ENCODE results near the gene LPIN3.

LPIN3 gene

GRCh38 chr20:41334443-41335421, 5.9 kb upstream of the LPIN3 start:
- no peaks in the 10 kb centered on the region for H3K9me3 ChIP-seq (ENCODE audit: control insufficient read depth, insufficient read depth, low read length)
- H3K36me3 ChIP-seq (ENCODE audit: insufficient read depth, low read length) = no peaks in the 10 kb centered on the region
- peaks cover 4% of the 10 kb centered on the region; the same call in 1 of the 2 replicates for H3K4me1 ChIP-seq (ENCODE audit: insufficient read depth, low read length)
- no peak overlapping the region for H3K9ac ChIP-seq (ENCODE audit: low read depth, low read length)

DNA sequence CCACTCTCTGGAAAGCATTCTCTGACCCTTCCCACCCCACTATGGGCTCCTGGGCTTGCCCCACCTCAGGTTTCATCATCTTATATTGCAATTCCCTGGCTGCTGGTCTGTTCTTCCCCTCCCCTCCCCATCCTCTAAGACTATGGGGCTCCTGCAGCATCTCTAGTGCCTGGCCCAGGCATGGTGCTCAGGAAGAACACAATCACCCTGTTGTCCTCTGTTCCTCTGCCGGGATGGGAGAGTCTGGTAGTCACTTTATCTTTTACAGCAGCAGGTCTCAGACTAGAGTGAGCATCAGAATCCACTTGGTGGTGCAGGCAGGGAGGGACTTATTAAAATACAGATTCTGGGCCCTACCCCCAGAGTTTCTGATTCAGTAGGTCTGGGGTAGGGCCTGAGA, 5.0 kb upstream of the LPIN3 start:
- peaks cover 4% of the 10 kb centered on the region; the same call in 1 of the 2 replicates for H3K4me1 ChIP-seq (ENCODE audit: insufficient read depth, low read length)
- no peaks in the 10 kb centered on the region for H3K36me3 ChIP-seq (ENCODE audit: insufficient read depth, low read length)
- no peaks in the 10 kb centered on the region for H3K9me3 ChIP-seq (ENCODE audit: control insufficient read depth, insufficient read depth, low read length)
- H3K9ac ChIP-seq (ENCODE audit: low read depth, low read length) = no peak overlapping the region

DNA sequence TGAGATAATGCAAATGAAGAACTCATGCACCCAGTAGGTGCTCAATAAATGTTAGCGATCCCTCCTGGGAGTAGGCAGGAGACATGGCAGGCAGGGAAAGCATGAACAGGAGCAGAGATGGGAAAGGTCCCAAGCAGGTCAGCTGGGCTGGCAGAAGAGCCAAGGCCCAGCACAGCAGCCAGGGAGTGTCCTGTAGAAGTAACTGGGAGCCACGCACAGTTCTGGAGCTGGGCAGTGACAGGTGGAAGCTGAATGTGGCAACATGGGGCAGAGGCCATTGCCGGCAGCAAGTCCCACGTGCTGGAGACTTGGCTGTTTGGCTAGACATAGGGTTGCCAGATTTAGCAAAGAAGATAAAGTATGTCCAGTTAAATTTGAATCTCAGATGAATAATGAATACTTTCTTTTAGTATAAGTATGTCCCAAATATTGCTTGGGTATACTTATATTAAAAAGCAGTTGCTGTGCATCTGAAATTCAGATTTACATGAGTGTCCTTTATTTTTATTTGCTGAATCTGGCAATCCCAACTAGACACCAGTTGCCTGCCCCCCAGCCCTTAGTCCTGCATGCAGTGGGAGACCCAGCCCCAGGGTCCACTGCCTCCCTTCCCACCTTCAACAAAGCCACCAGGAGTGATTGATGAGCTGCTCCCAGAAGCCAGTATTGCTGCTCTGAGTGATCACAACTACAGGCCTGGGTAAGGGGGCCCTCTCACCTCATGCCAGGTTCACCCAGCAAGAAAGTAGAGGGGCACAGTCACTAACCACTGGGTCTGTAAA, 3.7 kb upstream of the LPIN3 start:
- H3K4me1 ChIP-seq (ENCODE audit: insufficient read depth, low read length) = peaks cover 4% of the 10 kb centered on the region; the same call in 1 of the 2 replicates
- no peaks in the 10 kb centered on the region for H3K9me3 ChIP-seq (ENCODE audit: control insufficient read depth, insufficient read depth, low read length)
- H3K36me3 ChIP-seq (ENCODE audit: insufficient read depth, low read length) = no peaks in the 10 kb centered on the region
- no peak overlapping the region for H3K9ac ChIP-seq (ENCODE audit: low read depth, low read length)

DNA sequence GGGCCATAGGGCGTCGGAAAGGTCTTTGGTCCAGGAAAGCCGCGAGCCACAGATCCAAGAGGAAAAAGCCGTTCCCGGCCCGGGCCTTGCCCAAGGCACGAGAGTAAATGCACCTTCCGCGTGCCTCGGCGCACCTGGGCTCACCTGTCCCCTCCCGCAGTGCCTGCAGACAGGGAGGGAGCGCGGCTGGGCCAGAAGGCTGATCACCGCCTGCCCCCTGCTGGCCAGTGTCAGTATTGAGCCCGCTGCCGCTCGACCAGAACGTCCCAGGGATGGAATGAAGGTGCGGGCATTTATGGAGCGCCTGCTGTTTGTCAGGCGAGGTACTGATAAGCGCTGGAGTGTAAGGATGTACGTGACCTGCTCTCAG, 679 bp upstream of the LPIN3 start:
- Histone ChIP-seq H3K4me1 (ENCODE audit: insufficient read depth, low read length) (peaks cover 4% of the 10 kb centered on the region; the same call in 1 of the 2 replicates), H3K9me3 (ENCODE audit: control insufficient read depth, insufficient read depth, low read length) (no peaks in the 10 kb centered on the region), H3K36me3 (ENCODE audit: insufficient read depth, low read length) (no peaks in the 10 kb centered on the region), H3K9ac (ENCODE audit: low read depth, low read length) (peak overlapping the region; percentile 52; the same call in 1 of the 2 replicates)

- Histone ChIP-seq H3K4me1 (ENCODE audit: insufficient read depth, low read length) (peaks cover 7% of the 10 kb centered on the region; the same call in 1 of the 2 replicates), H3K9ac (ENCODE audit: low read depth, low read length) (no peak overlapping the region)
These were observed 2.1 kb downstream of the LPIN3 start for GRCh38 chr20:41342474-41343464.

DNA sequence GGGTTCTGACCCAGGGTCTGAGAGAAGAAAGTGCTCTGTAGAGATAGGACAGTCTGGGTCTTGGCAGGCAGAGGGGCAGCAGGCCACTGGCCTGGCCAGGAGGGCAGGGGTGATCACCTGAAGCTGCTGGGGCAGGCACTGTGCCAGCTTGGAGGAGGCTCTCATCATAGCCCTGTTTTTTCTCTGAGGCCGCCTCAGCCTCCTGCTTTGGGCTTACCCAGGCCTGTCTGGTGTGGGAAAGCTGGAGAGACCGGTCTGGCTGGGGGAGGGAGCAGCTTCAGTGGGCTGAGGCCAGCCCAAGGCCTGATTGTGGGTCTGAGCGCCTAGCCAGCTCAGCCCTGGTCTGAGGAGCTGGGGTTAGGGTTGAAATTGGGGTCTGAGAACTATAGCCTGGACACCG, 3.9 kb downstream of the LPIN3 start:
- no peak overlapping the region for H3K9ac ChIP-seq (ENCODE audit: low read depth, low read length)
- no peaks in the 10 kb centered on the region for H3K9me3 ChIP-seq (ENCODE audit: control insufficient read depth, insufficient read depth, low read length)
- H3K36me3 ChIP-seq (ENCODE audit: insufficient read depth, low read length) = no peaks in the 10 kb centered on the region
- peaks cover 6% of the 10 kb centered on the region; the same call in 1 of the 2 replicates for H3K4me1 ChIP-seq (ENCODE audit: insufficient read depth, low read length)

More at GRCh38 chr20:41342474-41343464, 2.1 kb downstream of the LPIN3 start:
- Histone ChIP-seq H3K9me3 (ENCODE audit: control insufficient read depth, insufficient read depth, low read length) (no peaks in the 10 kb centered on the region), H3K36me3 (ENCODE audit: insufficient read depth, low read length) (no peaks in the 10 kb centered on the region)

- H3K9me3 ChIP-seq (ENCODE audit: control insufficient read depth, insufficient read depth, low read length) = no peaks in the 10 kb centered on the region
- no peaks in the 10 kb centered on the region for H3K36me3 ChIP-seq (ENCODE audit: insufficient read depth, low read length)
- no peak overlapping the region for H3K9ac ChIP-seq (ENCODE audit: low read depth, low read length)
- peaks cover 3% of the 10 kb centered on the region; the same call in 1 of the 2 replicates for H3K4me1 ChIP-seq (ENCODE audit: insufficient read depth, low read length)
These were observed 4.5 kb downstream of the LPIN3 start for GRCh38 chr20:41344938-41345728.

DNA sequence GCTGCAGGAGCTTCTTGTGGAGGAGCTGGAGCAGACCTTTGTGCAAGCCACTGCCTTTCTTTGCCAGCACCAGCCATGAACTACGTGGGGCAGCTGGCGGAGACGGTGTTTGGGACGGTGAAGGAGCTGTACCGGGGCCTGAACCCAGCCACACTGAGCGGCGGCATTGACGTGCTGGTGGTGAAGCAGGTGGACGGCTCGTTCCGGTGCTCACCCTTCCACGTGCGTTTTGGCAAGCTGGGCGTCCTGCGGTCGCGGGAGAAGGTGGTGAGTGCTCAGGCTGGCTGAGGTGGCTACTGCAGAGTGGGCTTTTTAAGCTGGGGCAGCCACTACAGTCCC, 5.1 kb downstream of the LPIN3 start:
- Histone ChIP-seq H3K9me3 (ENCODE audit: control insufficient read depth, insufficient read depth, low read length) (no peaks in the 10 kb centered on the region), H3K9ac (ENCODE audit: low read depth, low read length) (no peak overlapping the region), H3K36me3 (ENCODE audit: insufficient read depth, low read length) (no peaks in the 10 kb centered on the region), H3K4me1 (ENCODE audit: insufficient read depth, low read length) (peaks cover 3% of the 10 kb centered on the region; the same call in 1 of the 2 replicates)

- Histone ChIP-seq H3K9ac (ENCODE audit: low read depth, low read length) (no peak overlapping the region), H3K4me1 (ENCODE audit: insufficient read depth, low read length) (0 out of 2 replicates have a peak, but pooled peaks cover 3% of the 10 kb centered on the region), H3K9me3 (ENCODE audit: control insufficient read depth, insufficient read depth, low read length) (no peaks in the 10 kb centered on the region), H3K36me3 (ENCODE audit: insufficient read depth, low read length) (no peaks in the 10 kb centered on the region)
These were observed 7.2 kb downstream of the LPIN3 start for GRCh38 chr20:41347523-41348429.

DNA sequence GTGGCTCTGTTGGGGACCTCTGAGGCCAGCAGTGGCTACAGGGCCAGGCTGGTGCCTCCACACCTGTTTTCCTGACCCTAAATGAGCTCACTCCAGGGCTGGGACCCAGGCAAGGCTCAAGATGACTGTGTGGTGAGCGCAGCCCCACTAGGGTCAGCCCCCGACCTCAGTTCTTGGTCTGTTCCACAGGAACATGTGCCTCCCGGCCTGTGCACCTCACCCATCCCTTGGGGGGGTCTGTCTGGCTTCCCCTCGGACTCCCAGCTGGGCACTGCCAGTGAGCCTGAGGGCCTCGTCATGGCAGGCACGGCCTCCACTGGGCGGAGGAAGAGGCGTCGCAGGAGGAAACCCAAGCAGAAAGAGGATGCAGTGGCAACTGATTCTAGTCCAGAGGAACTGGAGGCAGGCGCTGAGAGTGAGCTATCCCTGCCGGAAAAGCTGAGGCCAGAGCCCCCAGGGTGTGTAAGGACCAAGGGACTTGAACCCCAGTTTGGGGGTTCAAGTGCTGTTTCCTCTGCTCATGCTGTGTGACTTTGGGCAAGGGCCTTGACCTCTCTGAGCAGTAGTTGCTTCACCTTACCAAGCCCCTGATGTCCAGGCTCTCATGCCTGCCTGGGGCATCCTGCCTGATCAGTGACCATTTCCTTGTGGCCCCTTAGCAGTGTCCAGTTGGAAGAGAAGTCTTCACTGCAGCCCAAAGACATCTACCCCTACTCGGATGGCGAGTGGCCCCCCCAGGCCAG, 8.0 kb downstream of the LPIN3 start:
- Histone ChIP-seq H3K4me1 (ENCODE audit: insufficient read depth, low read length) (0 out of 2 replicates have a peak, but pooled peaks cover 3% of the 10 kb centered on the region), H3K9ac (ENCODE audit: low read depth, low read length) (no peak overlapping the region), H3K9me3 (ENCODE audit: control insufficient read depth, insufficient read depth, low read length) (no peaks in the 10 kb centered on the region), H3K36me3 (ENCODE audit: insufficient read depth, low read length) (no peaks in the 10 kb centered on the region)

DNA sequence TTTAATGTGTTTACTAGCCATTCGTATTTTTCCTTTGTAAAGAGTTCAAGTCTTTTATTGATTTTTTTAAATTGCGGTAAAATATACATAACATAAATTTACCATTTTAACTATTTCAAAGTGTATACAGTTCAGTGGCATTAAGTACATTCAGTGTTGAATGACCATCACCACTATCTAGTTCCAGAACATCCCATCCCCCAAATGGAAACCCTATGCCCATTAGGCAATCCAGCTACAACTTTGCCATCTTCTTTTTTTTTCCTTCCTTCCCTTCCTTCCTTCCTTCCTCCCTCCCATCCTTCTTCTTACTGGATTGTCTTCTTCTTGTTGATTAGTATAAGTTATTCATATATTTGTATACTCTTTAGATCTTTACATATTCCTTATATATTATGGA, 8.6 kb downstream of the LPIN3 start:
- Histone ChIP-seq H3K9ac (ENCODE audit: low read depth, low read length) (no peak overlapping the region), H3K9me3 (ENCODE audit: control insufficient read depth, insufficient read depth, low read length) (no peaks in the 10 kb centered on the region), H3K36me3 (ENCODE audit: insufficient read depth, low read length) (no peaks in the 10 kb centered on the region), H3K4me1 (ENCODE audit: insufficient read depth, low read length) (0 out of 2 replicates have a peak, but pooled peaks cover 3% of the 10 kb centered on the region)

- 0 out of 2 replicates have a peak, but pooled peaks cover 3% of the 10 kb centered on the region for H3K4me1 ChIP-seq (ENCODE audit: insufficient read depth, low read length)
These were observed 9.3 kb downstream of the LPIN3 start for GRCh38 chr20:41349943-41350342.

More at GRCh38 chr20:41349943-41350342, 9.3 kb downstream of the LPIN3 start:
- Histone ChIP-seq H3K36me3 (ENCODE audit: insufficient read depth, low read length) (no peaks in the 10 kb centered on the region), H3K9me3 (ENCODE audit: control insufficient read depth, insufficient read depth, low read length) (no peaks in the 10 kb centered on the region), H3K9ac (ENCODE audit: low read depth, low read length) (no peak overlapping the region)

Data from ES-I3 (cell line).